Measurements from ENCODE around the gene C4orf17.
"Not testable (repeated sequence)": the region's sequence is repeated elsewhere in the genome, so short reads cannot be mapped to it uniquely, and the experiment has no call there.

C4orf17 gene

DNA sequence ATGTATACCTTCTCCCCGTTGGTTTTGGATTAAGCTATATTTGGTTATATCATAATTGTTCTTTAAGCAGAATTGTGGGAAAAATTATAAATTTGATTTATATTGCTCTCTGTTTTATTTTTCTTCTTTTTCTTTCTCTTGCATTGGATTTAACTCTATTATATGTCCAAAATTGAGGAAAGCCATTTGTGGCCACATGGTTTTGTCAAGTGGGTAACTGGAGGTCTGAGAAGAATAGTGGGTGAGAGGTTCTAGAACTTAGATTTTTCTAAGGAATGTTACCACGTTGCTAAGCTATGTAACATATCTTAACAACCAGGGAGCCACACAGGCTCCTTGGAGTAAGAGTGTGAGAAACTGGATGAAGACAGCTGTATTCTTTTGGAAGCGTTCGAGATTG, at the start of gene C4orf17:
C4orf17 (plus strand) TSS at position 301 of the 400 bp plus-strand sequence. CDS start 2,061 bp downstream, outside the sequence.
- DNase-seq (ENCODE audit: low spot score) = no peak

DNA sequence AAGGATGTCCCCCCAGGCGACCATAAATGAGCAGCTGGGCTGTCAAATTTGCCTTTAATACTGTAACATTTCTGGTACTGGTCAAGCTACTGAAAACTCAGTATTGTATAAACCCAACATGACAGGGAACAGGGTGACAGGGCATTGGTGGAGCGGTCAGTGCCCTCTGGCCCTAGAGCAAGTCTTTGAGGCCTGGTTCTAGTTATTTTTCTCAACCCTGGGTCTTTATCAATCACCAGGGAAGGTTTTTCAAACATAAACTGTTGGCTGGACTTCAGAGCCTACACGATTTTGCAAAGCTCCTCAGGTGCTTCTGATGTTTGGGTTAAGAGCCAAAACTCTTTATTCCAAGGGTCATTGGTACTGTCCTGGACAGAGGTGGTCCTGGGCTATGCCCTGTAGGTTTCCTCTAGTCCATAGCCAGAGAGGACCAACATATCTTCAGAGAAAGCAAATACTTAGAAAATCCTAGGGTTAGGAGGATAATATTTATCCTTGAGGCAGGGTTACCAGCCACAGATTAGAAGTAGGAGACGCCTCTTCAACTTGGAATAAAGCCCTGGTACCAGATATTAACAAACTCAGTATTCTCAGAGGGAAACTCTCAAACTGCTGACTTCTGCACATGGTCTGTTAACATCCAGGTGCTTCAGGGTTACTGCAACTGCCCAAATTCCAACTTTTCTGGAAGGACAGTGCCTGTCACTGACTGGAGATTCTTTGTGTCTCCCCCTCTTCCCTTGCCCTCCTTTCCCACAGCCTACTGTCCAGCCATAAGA, 49.0 kb upstream of the C4orf17 start:
- DNase-seq (ENCODE audit: low spot score) = no peak

- DNase-seq (ENCODE audit: low spot score) = no peak
These were observed 47.9 kb upstream of the C4orf17 start for GRCh38 chr4:99462875-99463464.

GRCh38 chr4:99463566-99463965, 47.3 kb upstream of the C4orf17 start:
- no peak for DNase-seq (ENCODE audit: low spot score)

GRCh38 chr4:99467887-99468286, 42.9 kb upstream of the C4orf17 start:
- no peak for DNase-seq (ENCODE audit: low spot score)

DNA sequence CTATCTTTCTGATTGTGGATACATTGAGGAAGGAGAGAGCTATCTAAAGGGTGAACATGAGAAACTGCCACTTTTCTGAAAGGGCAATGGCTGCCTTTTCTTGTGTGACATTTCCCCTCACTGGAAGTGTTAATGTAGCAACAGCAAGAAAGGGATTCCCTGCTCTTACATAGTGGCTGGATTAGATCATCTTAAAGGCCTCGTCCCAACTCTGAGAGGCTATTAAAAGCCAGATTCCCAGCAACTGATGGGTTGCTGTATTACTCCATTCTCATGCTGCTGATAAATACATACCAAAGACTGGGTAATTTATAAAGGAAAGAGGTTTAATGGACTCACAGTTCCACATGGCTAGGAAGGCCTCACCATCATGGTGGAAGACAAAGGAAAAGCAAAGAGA, 41.9 kb upstream of the C4orf17 start:
- no peak for DNase-seq (ENCODE audit: low spot score)

- DNase-seq (ENCODE audit: low spot score) = no peak
These were observed 39.5 kb upstream of the C4orf17 start for GRCh38 chr4:99471349-99471748.

DNA sequence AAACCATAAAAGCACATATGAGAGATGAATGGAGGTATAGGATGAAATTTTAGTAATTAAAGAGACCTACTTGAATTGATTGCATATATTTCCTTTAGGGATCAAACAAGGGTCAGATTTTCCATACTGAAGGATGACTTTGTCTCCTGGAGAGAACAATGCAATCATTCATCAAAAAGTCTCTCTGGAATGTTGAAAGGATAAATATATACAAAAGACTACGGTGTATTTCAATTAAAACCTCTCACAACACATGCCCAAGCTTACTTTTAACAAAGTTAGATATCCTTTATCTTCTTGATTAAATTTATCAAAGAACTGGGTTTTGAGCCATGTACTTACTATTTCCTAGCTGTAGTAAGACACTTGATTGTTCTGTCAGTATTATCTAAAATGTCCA, 38.9 kb upstream of the C4orf17 start:
- no peak for DNase-seq (ENCODE audit: low spot score)

DNA sequence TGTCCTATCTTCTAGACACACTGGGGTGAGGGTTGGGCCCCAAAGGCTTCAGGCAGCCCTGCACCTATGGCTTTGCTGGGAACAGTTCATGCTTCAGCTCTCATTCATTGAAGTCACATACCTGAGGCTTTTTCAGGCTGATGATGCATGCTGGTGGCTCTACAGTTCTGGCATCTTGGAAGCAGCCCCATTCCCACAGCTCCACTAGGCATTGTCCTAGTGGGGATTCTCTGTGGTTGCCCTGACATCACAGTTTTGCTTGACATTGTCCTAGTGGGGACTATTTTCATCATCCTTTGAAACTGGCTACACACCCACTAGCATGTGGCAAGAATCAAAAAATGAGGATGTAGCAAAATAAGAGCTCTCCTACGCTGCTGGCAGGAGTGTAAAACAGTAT, 37.7 kb upstream of the C4orf17 start:
- no peak for DNase-seq (ENCODE audit: low spot score)

GRCh38 chr4:99483636-99484035, 27.2 kb upstream of the C4orf17 start:
- DNase-seq (ENCODE audit: low spot score) = no peak

- DNase-seq (ENCODE audit: low spot score) = no peak
These were observed 25.6 kb upstream of the C4orf17 start for GRCh38 chr4:99485212-99485611.

- DNase-seq (ENCODE audit: low spot score) = not testable (repeated sequence)
These were observed 24.2 kb upstream of the C4orf17 start for GRCh38 chr4:99486648-99487047.

- DNase-seq (ENCODE audit: low spot score) = no peak
These were observed 20.5 kb upstream of the C4orf17 start for GRCh38 chr4:99490286-99490685.

DNA sequence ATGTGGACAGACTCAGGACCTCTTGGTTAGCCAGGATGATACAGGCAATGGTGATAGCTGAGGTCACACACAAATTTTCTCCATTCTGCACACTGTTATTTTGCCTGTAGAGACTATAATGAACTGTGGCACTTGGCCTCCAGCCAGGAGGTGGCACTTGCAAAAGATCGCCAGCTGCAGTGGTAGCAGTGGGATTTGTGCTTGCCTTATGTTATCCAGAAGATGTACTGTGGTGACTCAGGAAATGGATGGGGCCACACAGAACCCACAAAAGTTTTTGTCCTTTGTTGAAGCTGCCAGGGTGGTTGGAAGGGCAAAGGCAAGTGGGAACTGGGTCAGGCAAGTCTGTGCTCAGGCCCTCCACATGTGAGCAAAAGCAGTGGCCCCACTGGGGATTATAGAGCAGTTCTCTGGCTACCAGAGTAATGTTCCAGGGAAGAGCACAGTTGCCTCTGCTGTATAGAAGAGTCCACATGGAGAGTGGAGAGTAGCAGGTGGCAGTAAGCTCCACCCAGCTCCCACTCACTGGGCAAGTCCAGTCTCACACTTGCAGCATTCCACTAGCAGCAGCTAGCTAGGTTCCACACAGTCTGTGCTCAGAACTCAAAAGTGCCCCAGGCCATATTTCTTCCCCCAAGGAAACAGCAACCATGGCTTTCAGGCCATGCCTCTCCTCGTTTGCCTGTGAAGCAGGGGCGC, 5.9 kb upstream of the C4orf17 start:
- no peak for DNase-seq (ENCODE audit: low spot score)

DNA sequence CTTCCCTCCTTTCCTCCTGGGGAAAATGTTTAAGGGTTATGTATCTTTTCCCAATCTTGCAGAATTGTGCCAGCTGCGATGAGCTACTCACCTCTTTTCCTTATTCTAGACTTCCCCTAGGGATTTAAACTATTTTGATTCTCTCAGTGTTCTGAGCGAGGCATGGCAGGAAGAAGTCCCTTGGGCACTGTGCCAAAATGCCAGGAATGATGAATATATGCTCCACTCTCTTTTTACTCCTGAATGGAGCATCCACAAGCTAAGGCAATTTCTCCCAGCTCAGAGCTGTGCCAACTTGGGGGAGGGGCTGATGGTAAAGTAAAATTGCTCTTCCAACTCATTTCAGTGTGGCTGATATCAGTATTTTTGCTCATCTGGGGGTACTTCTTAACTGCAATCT, 4.0 kb upstream of the C4orf17 start:
- no peak for DNase-seq (ENCODE audit: low spot score)

GRCh38 chr4:99507349-99507748, 3.5 kb upstream of the C4orf17 start:
- no peak for DNase-seq (ENCODE audit: low spot score)

- no peak for DNase-seq (ENCODE audit: low spot score)
These were observed 3.1 kb upstream of the C4orf17 start for GRCh38 chr4:99507762-99508161.

GRCh38 chr4:99518601-99519295, 7.9 kb downstream of the C4orf17 start:
- DNase-seq (ENCODE audit: low spot score) = no peak

DNA sequence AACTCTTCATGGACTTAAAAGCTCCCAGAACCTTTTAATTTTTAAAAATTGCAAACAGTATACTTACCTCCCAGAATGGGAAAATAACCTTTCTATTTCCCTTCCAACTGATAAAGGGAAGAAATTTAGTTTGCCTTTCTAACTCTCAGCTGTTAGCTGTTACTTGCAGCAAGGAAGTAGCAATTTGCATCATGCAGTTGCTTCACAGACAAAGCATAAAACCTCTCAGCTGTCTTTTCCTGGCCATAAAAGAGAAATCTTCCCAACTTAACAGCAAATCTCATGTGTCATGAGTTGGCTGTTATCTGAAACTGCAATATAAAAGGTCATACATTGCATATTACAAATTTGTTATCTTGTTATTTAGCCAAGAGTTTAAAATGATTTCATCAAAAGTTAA, 18.4 kb downstream of the C4orf17 start:
- DNase-seq (ENCODE audit: low spot score) = no peak

GRCh38 chr4:99529956-99530355, 19.1 kb downstream of the C4orf17 start:
- no peak for DNase-seq (ENCODE audit: low spot score)

GRCh38 chr4:99534699-99535098, 23.9 kb downstream of the C4orf17 start:
- DNase-seq (ENCODE audit: low spot score) = not testable (repeated sequence)

- DNase-seq (ENCODE audit: low spot score) = no peak
These were observed 25.4 kb downstream of the C4orf17 start for GRCh38 chr4:99536271-99536670.

DNA sequence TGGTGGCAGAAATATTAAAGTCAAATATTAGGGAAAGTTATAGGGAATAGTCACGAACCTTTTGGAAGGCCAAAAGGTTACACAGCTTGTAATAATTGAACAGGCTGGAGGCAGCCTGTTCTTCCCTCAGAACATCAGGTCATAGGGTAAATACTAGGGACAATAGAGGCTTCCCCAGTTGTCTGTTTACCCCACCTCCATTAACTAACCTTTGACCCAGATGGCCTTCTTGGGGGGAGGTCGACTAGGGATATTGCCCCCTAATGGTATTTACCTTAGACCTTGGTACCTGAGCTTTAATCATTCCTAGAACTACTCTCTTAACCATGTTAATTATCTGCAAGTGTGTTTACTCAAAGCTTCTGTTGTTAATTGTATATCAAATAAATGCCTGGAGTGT, 26.0 kb downstream of the C4orf17 start:
- DNase-seq (ENCODE audit: low spot score) = no peak

Measured in left forelimb (tissue), 1 donor.